ENCODE measurements around the gene FCHO2.

DNA sequence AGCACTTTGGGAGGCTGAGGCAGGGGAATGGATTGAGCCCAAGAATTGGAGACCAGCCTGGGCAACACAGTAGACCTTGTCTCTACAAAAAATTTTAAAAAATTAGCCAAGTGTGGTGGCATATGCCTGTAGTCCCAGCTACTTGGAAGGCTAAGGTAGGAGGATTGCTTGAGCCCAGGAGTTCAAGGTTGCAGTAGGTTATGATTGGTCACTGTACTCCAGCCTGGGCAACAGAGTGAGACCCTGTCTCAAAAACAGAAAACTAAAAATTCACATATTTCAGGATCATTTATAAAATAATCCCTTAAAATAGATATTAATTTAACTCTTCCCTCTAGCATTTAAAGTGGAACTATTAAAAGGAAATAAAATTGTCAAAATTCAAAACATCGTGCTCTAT, 3.4 kb downstream of the FCHO2 start:
- TF ChIP-seq, protein P1, sequence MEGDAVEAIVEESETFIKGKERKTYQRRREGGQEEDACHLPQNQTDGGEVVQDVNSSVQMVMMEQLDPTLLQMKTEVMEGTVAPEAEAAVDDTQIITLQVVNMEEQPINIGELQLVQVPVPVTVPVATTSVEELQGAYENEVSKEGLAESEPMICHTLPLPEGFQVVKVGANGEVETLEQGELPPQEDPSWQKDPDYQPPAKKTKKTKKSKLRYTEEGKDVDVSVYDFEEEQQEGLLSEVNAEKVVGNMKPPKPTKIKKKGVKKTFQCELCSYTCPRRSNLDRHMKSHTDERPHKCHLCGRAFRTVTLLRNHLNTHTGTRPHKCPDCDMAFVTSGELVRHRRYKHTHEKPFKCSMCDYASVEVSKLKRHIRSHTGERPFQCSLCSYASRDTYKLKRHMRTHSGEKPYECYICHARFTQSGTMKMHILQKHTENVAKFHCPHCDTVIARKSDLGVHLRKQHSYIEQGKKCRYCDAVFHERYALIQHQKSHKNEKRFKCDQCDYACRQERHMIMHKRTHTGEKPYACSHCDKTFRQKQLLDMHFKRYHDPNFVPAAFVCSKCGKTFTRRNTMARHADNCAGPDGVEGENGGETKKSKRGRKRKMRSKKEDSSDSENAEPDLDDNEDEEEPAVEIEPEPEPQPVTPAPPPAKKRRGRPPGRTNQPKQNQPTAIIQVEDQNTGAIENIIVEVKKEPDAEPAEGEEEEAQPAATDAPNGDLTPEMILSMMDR (IDR thresholded peaks at IDR 0.05; ENCODE audit: low read length), result no peak
- TF ChIP-seq EZH2 (IDR thresholded peaks at IDR 0.05; ENCODE audit: borderline replicate concordance, low read length), result no peak
